CD4-positive, alpha-beta T cell treated with Interferon alpha-2 for 1 hour (primary cell): ENCODE data around the gene FBF1.
A peak's percentile ranks its signal among the peaks of the same experiment; 100 is the strongest.
"Not testable (repeated sequence)": the region's sequence is repeated elsewhere in the genome, so short reads cannot be mapped to it uniquely, and the experiment has no call there.

Source experiments
- DNase-seq, 2 donors: peaks; one replicate each; pipeline ENCODE4 v3.0.0-alpha.2; 2020 to 2022

Gene FBF1

GRCh38 chr17:75873587-75874322 lies 67.1 kb downstream of the FBF1 start:
- DNase-seq, result no peak

DNA sequence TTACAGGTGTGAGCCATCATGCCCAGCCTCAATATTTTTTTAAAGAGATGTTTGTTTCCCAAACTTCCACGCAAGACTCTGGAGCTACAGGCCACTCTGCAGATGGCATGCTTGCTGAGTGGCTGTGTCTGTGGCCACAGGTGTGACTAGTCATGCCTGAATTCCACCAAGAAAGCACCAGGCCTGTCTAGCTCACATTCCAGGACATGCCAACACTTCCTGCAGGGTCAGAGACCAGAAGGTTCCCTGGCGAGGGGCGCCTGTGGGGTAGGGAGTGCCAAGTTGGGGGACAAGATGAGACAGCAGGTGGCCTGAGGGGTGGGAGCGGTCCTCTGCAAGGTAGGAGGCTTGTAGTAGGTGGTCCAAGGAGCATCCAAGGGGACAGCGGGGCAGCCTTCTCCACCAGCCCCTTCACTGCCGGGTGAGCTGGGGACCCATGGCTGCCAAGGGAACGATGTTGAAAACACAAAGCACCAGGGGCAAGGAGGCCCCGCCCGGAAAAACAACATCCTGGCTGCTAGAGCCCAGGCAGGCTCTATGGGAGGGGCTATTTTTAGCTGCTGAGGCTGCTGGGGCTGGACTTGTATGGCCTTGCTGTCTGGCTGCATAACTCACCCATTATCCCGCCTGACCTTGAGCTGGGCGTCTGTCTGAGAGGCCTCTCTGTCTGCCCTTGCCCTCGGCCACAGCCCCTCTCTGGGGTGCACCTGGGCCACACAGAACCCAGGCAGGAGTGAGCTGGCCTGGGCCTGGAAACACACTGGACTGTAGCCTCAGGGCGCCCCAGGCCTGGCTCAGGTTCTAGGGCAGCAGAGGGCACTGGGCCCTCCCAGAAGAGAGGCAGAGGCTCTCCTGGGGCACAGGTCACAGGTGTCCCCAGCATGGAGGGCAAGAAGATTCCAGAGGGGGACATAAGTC lies 68.1 kb downstream of the FBF1 start:
- peak; percentile 57 to 75 for DNase-seq

GRCh38 chr17:75870228-75870627 lies 70.6 kb downstream of the FBF1 start:
- DNase-seq, result not testable (repeated sequence)

DNA sequence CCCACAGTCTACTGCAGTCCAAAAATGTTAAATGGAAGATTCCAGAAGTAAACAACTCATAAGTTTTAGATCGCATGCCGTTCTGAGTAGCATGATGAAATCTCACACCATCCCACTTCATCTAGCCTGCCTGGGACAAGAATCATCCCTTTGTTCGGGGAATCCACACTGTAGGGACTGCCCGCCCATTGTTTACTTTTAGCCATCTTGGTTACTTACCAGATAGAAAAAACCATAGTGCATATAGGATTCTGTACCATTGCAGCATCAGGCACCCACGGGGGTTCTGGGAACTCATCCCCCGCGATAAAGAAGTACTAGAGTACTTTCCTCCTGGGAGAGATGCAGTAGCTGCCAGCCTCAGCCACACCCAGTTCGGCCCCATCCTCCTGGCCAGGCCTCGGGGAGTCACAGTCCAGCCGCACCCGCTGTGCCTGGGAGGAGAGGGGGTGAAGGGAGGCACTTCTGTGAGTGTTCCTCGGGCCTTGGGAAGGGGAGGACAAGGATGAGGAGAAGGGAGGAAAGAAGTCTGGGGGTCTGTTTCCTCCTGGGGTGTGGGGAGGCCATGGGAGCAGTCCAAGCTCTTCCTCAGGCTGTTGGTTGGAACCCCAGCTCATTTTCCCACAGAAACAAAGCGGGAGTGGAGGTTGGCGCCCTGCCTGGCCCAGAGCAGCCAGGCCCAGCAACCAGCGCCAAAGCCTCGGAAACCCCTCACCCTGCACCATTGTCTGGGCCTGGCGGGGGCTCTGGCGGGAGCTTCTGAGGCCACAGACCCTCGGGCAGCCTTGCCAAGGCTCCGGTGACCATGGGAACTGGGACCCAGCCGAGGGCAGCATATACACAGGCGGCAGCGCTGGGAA lies 71.3 kb downstream of the FBF1 start:
- no peak for DNase-seq

- DNase-seq, result not testable (repeated sequence)
Measured at GRCh38 chr17:75868730-75869281, 72.0 kb downstream of the FBF1 start.

GRCh38 chr17:75865404-75866188 lies 75.2 kb downstream of the FBF1 start:
- DNase-seq, result not testable (repeated sequence)

DNA sequence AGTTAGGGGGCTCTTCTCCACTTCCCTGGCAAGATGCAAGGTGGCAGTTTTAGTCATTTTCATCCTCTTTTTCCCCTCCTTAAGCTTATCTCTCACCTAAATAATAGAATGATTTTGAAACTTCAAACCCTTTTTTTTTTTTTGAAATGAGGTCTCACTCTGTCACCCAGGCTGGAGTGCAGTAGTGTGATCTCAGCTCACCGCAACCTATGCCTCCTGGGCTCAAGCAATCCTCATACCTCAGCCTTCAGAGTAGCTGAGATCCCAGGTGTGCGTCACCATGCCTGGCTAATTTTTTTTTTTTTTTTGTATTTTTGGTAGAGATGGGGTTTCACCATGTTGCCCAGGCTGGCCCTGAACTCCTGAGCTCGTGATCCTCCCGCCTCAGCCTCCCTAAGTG lies 76.0 kb downstream of the FBF1 start:
- peak in 1 of 2 donors; percentile 26 for DNase-seq

- peak; percentile 61 to 67 for DNase-seq
Measured at GRCh38 chr17:75864448-75864871, 76.4 kb downstream of the FBF1 start.

- DNase-seq, result no peak
Measured at GRCh38 chr17:75861927-75862317, 78.9 kb downstream of the FBF1 start.
